HG03521 (cell line): Measurements from ENCODE around the gene RILPL2.
"Not testable (repeated sequence)": the region's sequence is repeated elsewhere in the genome, so short reads cannot be mapped to it uniquely, and the experiment has no call there.

Source experiments
- ATAC-seq: cut with Tn5 transposase; IDR thresholded peaks from one replicate; pipeline ENCODE4 v1.9.1; 2021; ENCODE audit warnings: mild to moderate bottlenecking, moderate library complexity; ENCODE audit not compliant: unreplicated experiment

Gene RILPL2

GRCh38 chr12:123450636-123451035 lies 14.2 kb upstream of the RILPL2 start:
- no peak for ATAC-seq

GRCh38 chr12:123449856-123450255 lies 13.4 kb upstream of the RILPL2 start:
- no peak for ATAC-seq

- no peak for ATAC-seq
Measured at GRCh38 chr12:123449249-123449733, 12.8 kb upstream of the RILPL2 start.

GRCh38 chr12:123446333-123446713 lies 9.8 kb upstream of the RILPL2 start:
- no peak for ATAC-seq

GRCh38 chr12:123445388-123446332 lies 9.2 kb upstream of the RILPL2 start:
- ATAC-seq = no peak

GRCh38 chr12:123444092-123445026 lies 7.9 kb upstream of the RILPL2 start:
- ATAC-seq = no peak

- ATAC-seq = no peak
Measured at GRCh38 chr12:123442774-123443173, 6.3 kb upstream of the RILPL2 start.

- no peak for ATAC-seq
Measured at GRCh38 chr12:123441523-123442164, 5.2 kb upstream of the RILPL2 start.

- ATAC-seq = no peak
Measured at GRCh38 chr12:123435636-123436016, 858 bp downstream of the RILPL2 start.

GRCh38 chr12:123433615-123434014 lies 2.9 kb downstream of the RILPL2 start:
- no peak for ATAC-seq

- not testable (repeated sequence) for ATAC-seq
Measured at GRCh38 chr12:123431951-123432817, 4.3 kb downstream of the RILPL2 start.

GRCh38 chr12:123429101-123429500 lies 7.4 kb downstream of the RILPL2 start:
- ATAC-seq = not testable (repeated sequence)

- no peak for ATAC-seq
Measured at GRCh38 chr12:123428591-123428990, 7.9 kb downstream of the RILPL2 start.

- peak; percentile 88 for ATAC-seq
Measured at GRCh38 chr12:123427036-123427769, 9.3 kb downstream of the RILPL2 start.

GRCh38 chr12:123421314-123421713 lies 15.2 kb downstream of the RILPL2 start:
- ATAC-seq = no peak

GRCh38 chr12:123410041-123410412 lies 26.5 kb downstream of the RILPL2 start:
- no peak for ATAC-seq

GRCh38 chr12:123409284-123410040 lies 27.0 kb downstream of the RILPL2 start:
- not testable (repeated sequence) for ATAC-seq

GRCh38 chr12:123408619-123409018 lies 27.9 kb downstream of the RILPL2 start:
- ATAC-seq = not testable (repeated sequence)

- not testable (repeated sequence) for ATAC-seq
Measured at GRCh38 chr12:123407934-123408333, 28.6 kb downstream of the RILPL2 start.
